Vagina (tissue), 2 donors: Measurements from ENCODE around the gene ARPC4.

Experiments used
- POLR2AphosphoS5 ChIP-seq, 2 donors: sonication (generic); formaldehyde crosslinking; IDR thresholded peaks; one replicate each; pipeline ENCODE4 v1.9.0; 2017; ENCODE audit warnings: antibody characterized with exemption in 2 of 2, mild to moderate bottlenecking in 2 of 2, low read depth in 1 of 2; ENCODE audit not compliant: insufficient read depth in 1 of 2
- TF ChIP-seq, protein P1 (sequence below), 3 experiments: fragments of 450-650 bp in 2 of 3; fragments of 200-600 bp in 1 of 3; sonication (generic) in 1 of 3; IDR thresholded peaks; one replicate each; pipeline ENCODE4 v1.5.1; 2017 to 2019; ENCODE audit warnings: antibody characterized with exemption in 3 of 3, mild to moderate bottlenecking in 2 of 3, moderate library complexity in 2 of 3

DNA sequence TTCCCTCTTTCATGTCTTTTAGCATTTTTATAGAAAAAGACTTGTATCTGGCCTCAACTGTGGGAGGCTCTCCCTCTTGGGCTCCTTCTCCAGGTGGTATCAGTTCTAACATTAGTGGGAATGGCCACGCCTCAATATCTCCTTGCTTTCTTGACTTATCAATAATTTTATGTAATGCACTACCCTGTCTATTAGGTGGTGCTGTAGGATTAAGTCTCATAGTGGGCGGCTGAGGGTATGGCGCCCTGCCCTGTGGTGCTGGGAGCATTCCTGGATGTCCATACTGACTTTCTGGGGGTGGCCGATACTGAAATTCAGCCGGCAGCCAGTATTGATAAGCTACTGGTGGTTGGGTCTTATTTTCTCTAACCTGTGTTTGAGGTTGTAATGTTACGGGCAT, 59.6 kb downstream of the ARPC4 start:
- TF ChIP-seq, protein P1, sequence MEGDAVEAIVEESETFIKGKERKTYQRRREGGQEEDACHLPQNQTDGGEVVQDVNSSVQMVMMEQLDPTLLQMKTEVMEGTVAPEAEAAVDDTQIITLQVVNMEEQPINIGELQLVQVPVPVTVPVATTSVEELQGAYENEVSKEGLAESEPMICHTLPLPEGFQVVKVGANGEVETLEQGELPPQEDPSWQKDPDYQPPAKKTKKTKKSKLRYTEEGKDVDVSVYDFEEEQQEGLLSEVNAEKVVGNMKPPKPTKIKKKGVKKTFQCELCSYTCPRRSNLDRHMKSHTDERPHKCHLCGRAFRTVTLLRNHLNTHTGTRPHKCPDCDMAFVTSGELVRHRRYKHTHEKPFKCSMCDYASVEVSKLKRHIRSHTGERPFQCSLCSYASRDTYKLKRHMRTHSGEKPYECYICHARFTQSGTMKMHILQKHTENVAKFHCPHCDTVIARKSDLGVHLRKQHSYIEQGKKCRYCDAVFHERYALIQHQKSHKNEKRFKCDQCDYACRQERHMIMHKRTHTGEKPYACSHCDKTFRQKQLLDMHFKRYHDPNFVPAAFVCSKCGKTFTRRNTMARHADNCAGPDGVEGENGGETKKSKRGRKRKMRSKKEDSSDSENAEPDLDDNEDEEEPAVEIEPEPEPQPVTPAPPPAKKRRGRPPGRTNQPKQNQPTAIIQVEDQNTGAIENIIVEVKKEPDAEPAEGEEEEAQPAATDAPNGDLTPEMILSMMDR (IDR thresholded peaks at IDR 0.05), result no peak
- no peak for TF ChIP-seq POLR2AphosphoS5 (IDR thresholded peaks at IDR 0.05; ENCODE audit: insufficient read depth in 1 of 2, low read depth in 1 of 2)
